ENCODE measurements around the gene COX6B2. TPM values are rescaled to one million over a fixed set of nuclear protein-coding genes. Genes with fewer than 3 reads are reported as not detected.
"Not testable (repeated sequence)": the region's sequence is repeated elsewhere in the genome, so short reads cannot be mapped to it uniquely, and the experiment has no call there.

Gene COX6B2
- polyA plus RNA-seq, 1 of the 3 experiments (the other 2 are of a cell fraction): 0.74 TPM

DNA sequence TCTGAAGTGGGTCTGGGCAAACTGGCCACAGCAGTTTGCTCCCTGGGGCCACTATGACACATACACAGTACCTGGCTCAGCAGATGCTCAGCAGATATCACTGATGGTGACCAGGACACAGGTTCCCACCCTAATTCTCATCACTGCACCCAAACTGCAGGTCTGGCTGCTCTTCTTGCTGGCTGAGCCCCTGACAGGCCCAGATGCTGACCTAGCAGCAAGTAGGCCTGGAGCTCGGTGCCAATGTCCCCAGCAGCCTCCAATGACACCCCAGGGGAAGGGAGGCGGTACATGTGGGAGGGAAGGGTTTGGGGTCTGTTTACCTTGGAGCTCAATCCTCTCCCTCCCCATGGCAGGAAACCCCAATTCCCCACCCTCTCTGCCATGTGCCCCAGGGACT lies 48.0 kb upstream of the COX6B2 start:
- no peak for DNase-seq
- peaks cover 31 to 36% of the 10 kb centered on the region in 2 experiments for H3K36me3 ChIP-seq (replicated peaks in 1 of 2; ENCODE audit: control insufficient read depth in 1 of 2, insufficient read depth in 2 of 2, low read length in 1 of 2)
- peaks cover 12 to 23% of the 10 kb centered on the region in 2 experiments; a peak in 3 of 4 replicates for H3K4me1 ChIP-seq (ENCODE audit: control insufficient read depth in 1 of 2, insufficient read depth in 2 of 2, low read depth in 1 of 2, low read length in 1 of 2)
- H3K4me2 ChIP-seq: no peak overlapping the region
- CTCF ChIA-PET: interaction anchor here (0.7 to 1.2 kb wide), 3 partner anchors 10 to 101 kb away, joined by 3 to 4 read pairs (median 3); no protein-coding TSS in a partner anchor
- no peak overlapping the region for H3K27ac ChIP-seq (ENCODE audit: low read depth in 2 of 2, low read length in 1 of 2)
- H3K27me3 ChIP-seq (ENCODE audit: insufficient read depth): no peaks in the 10 kb centered on the region
- H3K9ac ChIP-seq: no peak overlapping the region
- TF ChIP-seq SMC3 (IDR thresholded peaks at IDR 0.05; ENCODE audit: low read depth, low read length) (no peak), TAF1 (IDR thresholded peaks at IDR 0.05; ENCODE audit: borderline replicate concordance, low read depth, low read length) (no peak), GATA2 (CRISPR knock-in tag; IDR thresholded peaks at IDR 0.05) (no peak), ELF1 (IDR thresholded peaks at IDR 0.05) (no peak), TEAD4 (IDR thresholded peaks at IDR 0.05; ENCODE audit: borderline replicate concordance, insufficient read depth) (no peak), RXRA (IDR thresholded peaks at IDR 0.05; ENCODE audit: borderline replicate concordance, low read depth) (no peak), CHD2 (IDR thresholded peaks at IDR 0.05; ENCODE audit: low read length, partially characterized antibody) (no peak), YY1 (IDR thresholded peaks at IDR 0.05; ENCODE audit: low read depth) (no peak), GABPA (IDR thresholded peaks at IDR 0.05; ENCODE audit: low read depth) (no peak), NFIC (IDR thresholded peaks at IDR 0.05; ENCODE audit: borderline replicate concordance) (no peak), SIN3A (IDR thresholded peaks at IDR 0.05; ENCODE audit: borderline replicate concordance, low read depth, low read length) (no peak), FOXM1 (IDR thresholded peaks at IDR 0.05; ENCODE audit: low read depth) (no peak)
- TF ChIP-seq, protein P1, sequence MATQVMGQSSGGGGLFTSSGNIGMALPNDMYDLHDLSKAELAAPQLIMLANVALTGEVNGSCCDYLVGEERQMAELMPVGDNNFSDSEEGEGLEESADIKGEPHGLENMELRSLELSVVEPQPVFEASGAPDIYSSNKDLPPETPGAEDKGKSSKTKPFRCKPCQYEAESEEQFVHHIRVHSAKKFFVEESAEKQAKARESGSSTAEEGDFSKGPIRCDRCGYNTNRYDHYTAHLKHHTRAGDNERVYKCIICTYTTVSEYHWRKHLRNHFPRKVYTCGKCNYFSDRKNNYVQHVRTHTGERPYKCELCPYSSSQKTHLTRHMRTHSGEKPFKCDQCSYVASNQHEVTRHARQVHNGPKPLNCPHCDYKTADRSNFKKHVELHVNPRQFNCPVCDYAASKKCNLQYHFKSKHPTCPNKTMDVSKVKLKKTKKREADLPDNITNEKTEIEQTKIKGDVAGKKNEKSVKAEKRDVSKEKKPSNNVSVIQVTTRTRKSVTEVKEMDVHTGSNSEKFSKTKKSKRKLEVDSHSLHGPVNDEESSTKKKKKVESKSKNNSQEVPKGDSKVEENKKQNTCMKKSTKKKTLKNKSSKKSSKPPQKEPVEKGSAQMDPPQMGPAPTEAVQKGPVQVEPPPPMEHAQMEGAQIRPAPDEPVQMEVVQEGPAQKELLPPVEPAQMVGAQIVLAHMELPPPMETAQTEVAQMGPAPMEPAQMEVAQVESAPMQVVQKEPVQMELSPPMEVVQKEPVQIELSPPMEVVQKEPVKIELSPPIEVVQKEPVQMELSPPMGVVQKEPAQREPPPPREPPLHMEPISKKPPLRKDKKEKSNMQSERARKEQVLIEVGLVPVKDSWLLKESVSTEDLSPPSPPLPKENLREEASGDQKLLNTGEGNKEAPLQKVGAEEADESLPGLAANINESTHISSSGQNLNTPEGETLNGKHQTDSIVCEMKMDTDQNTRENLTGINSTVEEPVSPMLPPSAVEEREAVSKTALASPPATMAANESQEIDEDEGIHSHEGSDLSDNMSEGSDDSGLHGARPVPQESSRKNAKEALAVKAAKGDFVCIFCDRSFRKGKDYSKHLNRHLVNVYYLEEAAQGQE (IDR thresholded peaks at IDR 0.05; ENCODE audit: low read depth, low read length): no peak
- TF ChIP-seq, protein P2, sequence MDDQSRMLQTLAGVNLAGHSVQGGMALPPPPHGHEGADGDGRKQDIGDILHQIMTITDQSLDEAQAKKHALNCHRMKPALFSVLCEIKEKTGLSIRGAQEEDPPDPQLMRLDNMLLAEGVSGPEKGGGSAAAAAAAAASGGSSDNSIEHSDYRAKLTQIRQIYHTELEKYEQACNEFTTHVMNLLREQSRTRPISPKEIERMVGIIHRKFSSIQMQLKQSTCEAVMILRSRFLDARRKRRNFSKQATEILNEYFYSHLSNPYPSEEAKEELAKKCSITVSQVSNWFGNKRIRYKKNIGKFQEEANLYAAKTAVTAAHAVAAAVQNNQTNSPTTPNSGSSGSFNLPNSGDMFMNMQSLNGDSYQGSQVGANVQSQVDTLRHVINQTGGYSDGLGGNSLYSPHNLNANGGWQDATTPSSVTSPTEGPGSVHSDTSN (IDR thresholded peaks at IDR 0.05): no peak
- TF ChIP-seq, protein P3, sequence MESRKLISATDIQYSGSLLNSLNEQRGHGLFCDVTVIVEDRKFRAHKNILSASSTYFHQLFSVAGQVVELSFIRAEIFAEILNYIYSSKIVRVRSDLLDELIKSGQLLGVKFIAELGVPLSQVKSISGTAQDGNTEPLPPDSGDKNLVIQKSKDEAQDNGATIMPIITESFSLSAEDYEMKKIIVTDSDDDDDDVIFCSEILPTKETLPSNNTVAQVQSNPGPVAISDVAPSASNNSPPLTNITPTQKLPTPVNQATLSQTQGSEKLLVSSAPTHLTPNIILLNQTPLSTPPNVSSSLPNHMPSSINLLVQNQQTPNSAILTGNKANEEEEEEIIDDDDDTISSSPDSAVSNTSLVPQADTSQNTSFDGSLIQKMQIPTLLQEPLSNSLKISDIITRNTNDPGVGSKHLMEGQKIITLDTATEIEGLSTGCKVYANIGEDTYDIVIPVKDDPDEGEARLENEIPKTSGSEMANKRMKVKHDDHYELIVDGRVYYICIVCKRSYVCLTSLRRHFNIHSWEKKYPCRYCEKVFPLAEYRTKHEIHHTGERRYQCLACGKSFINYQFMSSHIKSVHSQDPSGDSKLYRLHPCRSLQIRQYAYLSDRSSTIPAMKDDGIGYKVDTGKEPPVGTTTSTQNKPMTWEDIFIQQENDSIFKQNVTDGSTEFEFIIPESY (IDR thresholded peaks at IDR 0.05; ENCODE audit: borderline replicate concordance, low read depth): no peak
- TF ChIP-seq, protein P4, sequence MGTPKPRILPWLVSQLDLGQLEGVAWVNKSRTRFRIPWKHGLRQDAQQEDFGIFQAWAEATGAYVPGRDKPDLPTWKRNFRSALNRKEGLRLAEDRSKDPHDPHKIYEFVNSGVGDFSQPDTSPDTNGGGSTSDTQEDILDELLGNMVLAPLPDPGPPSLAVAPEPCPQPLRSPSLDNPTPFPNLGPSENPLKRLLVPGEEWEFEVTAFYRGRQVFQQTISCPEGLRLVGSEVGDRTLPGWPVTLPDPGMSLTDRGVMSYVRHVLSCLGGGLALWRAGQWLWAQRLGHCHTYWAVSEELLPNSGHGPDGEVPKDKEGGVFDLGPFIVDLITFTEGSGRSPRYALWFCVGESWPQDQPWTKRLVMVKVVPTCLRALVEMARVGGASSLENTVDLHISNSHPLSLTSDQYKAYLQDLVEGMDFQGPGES (IDR thresholded peaks at IDR 0.05; ENCODE audit: low read depth, low read length): no peak
- TF ChIP-seq, protein P5, sequence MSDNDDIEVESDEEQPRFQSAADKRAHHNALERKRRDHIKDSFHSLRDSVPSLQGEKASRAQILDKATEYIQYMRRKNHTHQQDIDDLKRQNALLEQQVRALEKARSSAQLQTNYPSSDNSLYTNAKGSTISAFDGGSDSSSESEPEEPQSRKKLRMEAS (IDR thresholded peaks at IDR 0.05; ENCODE audit: low read depth): no peak
- H4K20me1 ChIP-seq (ENCODE audit: insufficient read depth): peaks cover 63% of the 10 kb centered on the region
- H3K4me3 ChIP-seq (ENCODE audit: low read depth in 2 of 2, low read length in 1 of 2): no peak overlapping the region
- WGBS (ENCODE audit: low lambda C conversion rate): 100% methylated on average over 1 of the region's 2 CpGs
- H3K9me2 ChIP-seq: no peaks in the 10 kb centered on the region
- H3F3A ChIP-seq (replicated peaks; ENCODE audit: insufficient read depth): peaks cover 45% of the 10 kb centered on the region
- POLR2A ChIA-PET: interaction anchor here (1.0 kb wide), 1 partner anchor 9 kb away, joined by 4 read pairs; no protein-coding TSS in a partner anchor
- H3K9me3 ChIP-seq: no peaks in the 10 kb centered on the region
- H2AFZ ChIP-seq (ENCODE audit: low read depth): no peak overlapping the region
- peaks cover 57% of the 10 kb centered on the region for H3K79me2 ChIP-seq (ENCODE audit: insufficient read depth)

DNA sequence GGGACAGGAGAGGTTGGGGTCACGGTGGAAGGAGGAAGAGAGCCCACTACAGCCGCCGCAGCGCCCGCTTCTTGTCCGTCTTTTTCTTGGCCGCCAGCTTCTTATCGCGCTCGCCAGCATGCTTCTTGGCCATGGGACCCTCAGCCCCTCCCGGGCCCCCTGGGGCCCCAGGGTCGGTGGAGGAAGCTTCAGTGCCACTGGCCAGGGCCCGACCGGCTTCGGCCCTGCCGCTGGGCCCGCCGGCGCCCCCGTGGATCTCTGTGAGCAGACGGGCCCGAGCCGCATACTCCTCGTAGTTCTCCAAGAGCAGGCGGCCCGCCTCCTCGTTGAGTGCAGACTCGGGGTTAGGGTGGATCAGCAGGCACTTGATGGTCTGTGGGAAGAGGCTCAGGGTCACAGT lies 46.9 kb upstream of the COX6B2 start:
- H3K4me3 ChIP-seq (ENCODE audit: low read depth in 2 of 2, low read length in 1 of 2); H3K9me2 ChIP-seq; H3K27ac ChIP-seq (ENCODE audit: low read depth in 2 of 2, low read length in 1 of 2); H3K9me3 ChIP-seq; H3K9ac ChIP-seq; H3K4me2 ChIP-seq; DNase-seq; CTCF ChIA-PET; H3K27me3 ChIP-seq (ENCODE audit: insufficient read depth); H2AFZ ChIP-seq (ENCODE audit: low read depth): not testable (repeated sequence)
- H3K79me2 ChIP-seq (ENCODE audit: insufficient read depth): peaks cover 45% of the 10 kb centered on the region
- peaks cover 58% of the 10 kb centered on the region for H4K20me1 ChIP-seq (ENCODE audit: insufficient read depth)
- H3K4me1 ChIP-seq (ENCODE audit: control insufficient read depth in 1 of 2, insufficient read depth in 2 of 2, low read depth in 1 of 2, low read length in 1 of 2): peaks cover 12 to 18% of the 10 kb centered on the region in 2 experiments; a peak in 3 of 4 replicates
- H3K36me3 ChIP-seq (replicated peaks in 1 of 2; ENCODE audit: control insufficient read depth in 1 of 2, insufficient read depth in 2 of 2, low read length in 1 of 2): peaks cover 31 to 36% of the 10 kb centered on the region in 2 experiments
- H3F3A ChIP-seq (replicated peaks; ENCODE audit: insufficient read depth): peaks cover 45% of the 10 kb centered on the region
- POLR2A ChIA-PET: interaction anchor here (1.0 to 2.8 kb wide), 2 partner anchors 8 to 10 kb away, joined by 4 to 8 read pairs; no protein-coding TSS in a partner anchor
- 93% methylated on average over 11 of the region's 28 CpGs for WGBS (ENCODE audit: low lambda C conversion rate)
